ENCODE data around the gene SLC26A11. TPM values are rescaled to one million over a fixed set of nuclear protein-coding genes. Genes with fewer than 3 reads are reported as not detected.

SLC26A11 gene
- total RNA-seq, 4 donors from 2014 or later = 7.9 to 19.7 (median 13.7) TPM

- peaks cover 0 to 37% (median 10%) of the 10 kb centered on the region in 3 donors for H3K4me1 ChIP-seq
- no peak overlapping the region for H3K4me3 ChIP-seq
- 78 to 95% methylated on average over 6 to 10 of the region's 11 CpGs for WGBS, 2 donors (ENCODE audit: low coverage in 1 of 2)
- no peak for ATAC-seq
- no peak for TF ChIP-seq CTCF (IDR thresholded peaks at IDR 0.05)
- TF ChIP-seq EP300 (IDR thresholded peaks at IDR 0.05) = no peak
- TF ChIP-seq POLR2A (IDR thresholded peaks at IDR 0.05) = no peak
- no peak for TF ChIP-seq POLR2AphosphoS5 (IDR thresholded peaks at IDR 0.05)
- no peaks in the 10 kb centered on the region for H3K27me3 ChIP-seq
- H3K27ac ChIP-seq = no peak overlapping the region
- no peaks in the 10 kb centered on the region for H3K9me3 ChIP-seq
- peaks cover 0 to 58% of the 10 kb centered on the region in 2 donors for H3K36me3 ChIP-seq
Observed at GRCh38 chr17:80223838-80224497, 3.7 kb downstream of the SLC26A11 start.

GRCh38 chr17:80224683-80225082, 4.5 kb downstream of the SLC26A11 start:
- TF ChIP-seq CTCF (IDR thresholded peaks at IDR 0.05) = no peak
- no peak for TF ChIP-seq EP300 (IDR thresholded peaks at IDR 0.05)
- TF ChIP-seq POLR2AphosphoS5 (IDR thresholded peaks at IDR 0.05) = no peak
- no peak for ATAC-seq
- 92% methylated on average over 2 of the region's 6 CpGs; no CpG with 5 or more reads in 1 of the 2 donors for WGBS, 2 donors (ENCODE audit: low coverage in 1 of 2)
- H3K27me3 ChIP-seq = no peaks in the 10 kb centered on the region
- H3K9me3 ChIP-seq = no peaks in the 10 kb centered on the region
- peaks cover 0 to 30% (median 10%) of the 10 kb centered on the region in 3 donors for H3K4me1 ChIP-seq
- peaks cover 0 to 65% of the 10 kb centered on the region in 2 donors for H3K36me3 ChIP-seq
- no peak overlapping the region for H3K27ac ChIP-seq
- no peak overlapping the region for H3K4me3 ChIP-seq

- ATAC-seq = no peak
- TF ChIP-seq CTCF (IDR thresholded peaks at IDR 0.05) (no peak), POLR2AphosphoS5 (IDR thresholded peaks at IDR 0.05) (no peak), POLR2A (IDR thresholded peaks at IDR 0.05) (no peak), EP300 (IDR thresholded peaks at IDR 0.05) (no peak)
- H3K4me3 ChIP-seq = no peak overlapping the region
- no peaks in the 10 kb centered on the region for H3K9me3 ChIP-seq
- 89 to 100% methylated on average over 1 to 3 of the region's 6 CpGs for whole genome bisulfite sequencing, 2 donors (ENCODE audit: low coverage in 1 of 2)
- no peaks in the 10 kb centered on the region for H3K27me3 ChIP-seq
- H3K27ac ChIP-seq = no peak overlapping the region
- H3K36me3 ChIP-seq = peaks cover 0 to 70% of the 10 kb centered on the region in 2 donors
- peaks cover 0 to 27% (median 10%) of the 10 kb centered on the region in 3 donors for H3K4me1 ChIP-seq
Observed at GRCh38 chr17:80225230-80225629, 5.0 kb downstream of the SLC26A11 start.

- WGBS, 2 donors (ENCODE audit: low coverage in 1 of 2) = 87% methylated on average over 4 of the region's 4 CpGs; no CpG with 5 or more reads in 1 of the 2 donors
- Histone ChIP-seq H3K27ac (no peak overlapping the region), H3K9me3 (peaks cover 0 to 2% (median 0%) of the 10 kb centered on the region in 3 donors), H3K4me1 (peaks cover 0 to 14% (median 3%) of the 10 kb centered on the region in 3 donors), H3K36me3 (peaks cover 0 to 90% of the 10 kb centered on the region in 2 donors), H3K27me3 (no peaks in the 10 kb centered on the region), H3K4me3 (no peak overlapping the region)
- no peak for TF ChIP-seq POLR2A (IDR thresholded peaks at IDR 0.05)
- no peak for TF ChIP-seq POLR2AphosphoS5 (IDR thresholded peaks at IDR 0.05)
- no peak for TF ChIP-seq EP300 (IDR thresholded peaks at IDR 0.05)
- no peak for TF ChIP-seq CTCF (IDR thresholded peaks at IDR 0.05)
- ATAC-seq = no peak
Observed at GRCh38 chr17:80227156-80227555, 6.9 kb downstream of the SLC26A11 start.

GRCh38 chr17:80227666-80228065, 7.4 kb downstream of the SLC26A11 start:
- no peak overlapping the region for H3K4me3 ChIP-seq
- H3K4me1 ChIP-seq = peaks cover 0 to 8% (median 1%) of the 10 kb centered on the region in 3 donors
- TF ChIP-seq EP300 (IDR thresholded peaks at IDR 0.05) (no peak), CTCF (IDR thresholded peaks at IDR 0.05) (no peak), POLR2AphosphoS5 (IDR thresholded peaks at IDR 0.05) (no peak), POLR2A (IDR thresholded peaks at IDR 0.05) (no peak)
- WGBS, 2 donors (ENCODE audit: low coverage in 1 of 2) = 80 to 95% methylated on average over 1 to 4 of the region's 11 CpGs
- ATAC-seq = no peak
- peaks cover 0 to 7% (median 0%) of the 10 kb centered on the region in 3 donors for H3K9me3 ChIP-seq
- no peaks in the 10 kb centered on the region for H3K27me3 ChIP-seq
- peaks cover 0 to 93% of the 10 kb centered on the region in 2 donors for H3K36me3 ChIP-seq
- H3K27ac ChIP-seq = no peak overlapping the region

Measured in gastroesophageal sphincter (tissue), 4 donors.